Measurements from ENCODE around the gene PPP1R2B. TPM values are rescaled to one million over a fixed set of nuclear protein-coding genes. Genes with fewer than 3 reads are reported as not detected.

The PPP1R2B gene
- total RNA-seq, 1 experiment from 2014 or later = 0.07 TPM

DNA sequence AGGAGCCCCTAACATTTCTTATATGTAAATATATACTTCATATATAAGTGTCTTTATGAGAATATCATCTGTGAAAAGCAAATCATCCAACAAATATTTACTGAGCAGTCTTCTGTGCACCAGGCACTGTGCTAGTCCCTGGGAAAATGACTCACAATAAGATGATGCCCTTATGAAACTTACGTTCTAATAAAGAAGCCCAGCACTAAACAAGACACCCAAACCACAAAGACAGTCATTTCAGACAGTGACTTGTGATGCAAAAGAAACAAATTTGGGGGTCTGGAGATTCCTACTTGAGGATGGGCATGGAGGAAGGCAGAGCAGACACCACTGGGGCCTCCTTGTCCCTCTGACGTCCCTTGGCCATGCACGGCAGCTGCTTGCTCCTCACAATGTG lies 30.6 kb upstream of the PPP1R2B start:
- Histone ChIP-seq H3K36me3 (ENCODE audit: low read depth, low read length) (no peaks in the 10 kb centered on the region), H4K20me1 (ENCODE audit: low read length) (no peaks in the 10 kb centered on the region), H3K9me3 (ENCODE audit: low read length) (no peaks in the 10 kb centered on the region), H3K9ac (ENCODE audit: low read length) (no peak overlapping the region), H3K27me3 (ENCODE audit: low read length) (0 out of 2 replicates have a peak, but pooled peaks cover 4% of the 10 kb centered on the region), H2AFZ (ENCODE audit: low read length) (no peak overlapping the region), H3F3A (ENCODE audit: low read length, unreplicated experiment) (no peaks in the 10 kb centered on the region), H3K4me1 (ENCODE audit: insufficient read depth, low read length) (no peaks in the 10 kb centered on the region), H3K79me2 (ENCODE audit: low read length) (no peaks in the 10 kb centered on the region), H3K27ac (ENCODE audit: low read length) (no peak overlapping the region), H3K9me2 (replicated peaks; ENCODE audit: low read length) (no peaks in the 10 kb centered on the region), H3K4me3 (ENCODE audit: low read length) (no peak overlapping the region), H3K4me2 (ENCODE audit: low read length) (no peak overlapping the region)
- ChIA-PET POLR2A (ENCODE audit: unreplicated experiment) (no interaction called here), CTCF (no interaction called here)
- TF ChIP-seq EZH2 (IDR thresholded peaks at IDR 0.05; ENCODE audit: low read length, unreplicated experiment) (no peak), EZH2phosphoT487 (IDR thresholded peaks at IDR 0.05; ENCODE audit: borderline replicate concordance, low read length) (no peak)
- TF ChIP-seq, protein P1, sequence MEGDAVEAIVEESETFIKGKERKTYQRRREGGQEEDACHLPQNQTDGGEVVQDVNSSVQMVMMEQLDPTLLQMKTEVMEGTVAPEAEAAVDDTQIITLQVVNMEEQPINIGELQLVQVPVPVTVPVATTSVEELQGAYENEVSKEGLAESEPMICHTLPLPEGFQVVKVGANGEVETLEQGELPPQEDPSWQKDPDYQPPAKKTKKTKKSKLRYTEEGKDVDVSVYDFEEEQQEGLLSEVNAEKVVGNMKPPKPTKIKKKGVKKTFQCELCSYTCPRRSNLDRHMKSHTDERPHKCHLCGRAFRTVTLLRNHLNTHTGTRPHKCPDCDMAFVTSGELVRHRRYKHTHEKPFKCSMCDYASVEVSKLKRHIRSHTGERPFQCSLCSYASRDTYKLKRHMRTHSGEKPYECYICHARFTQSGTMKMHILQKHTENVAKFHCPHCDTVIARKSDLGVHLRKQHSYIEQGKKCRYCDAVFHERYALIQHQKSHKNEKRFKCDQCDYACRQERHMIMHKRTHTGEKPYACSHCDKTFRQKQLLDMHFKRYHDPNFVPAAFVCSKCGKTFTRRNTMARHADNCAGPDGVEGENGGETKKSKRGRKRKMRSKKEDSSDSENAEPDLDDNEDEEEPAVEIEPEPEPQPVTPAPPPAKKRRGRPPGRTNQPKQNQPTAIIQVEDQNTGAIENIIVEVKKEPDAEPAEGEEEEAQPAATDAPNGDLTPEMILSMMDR (conservative IDR thresholded peaks at IDR 0.05; ENCODE audit: low read depth, low read length) = no peak
- intact Hi-C loops (cut with micrococcal nuclease) = loop anchor here (5.0 to 10.0 kb wide), 2 partner anchors 142 to 475 kb away; no protein-coding TSS in a partner anchor
- no peak for ATAC-seq
- BruUV-seq (replicated peaks) = no TSS peak
- DNase-seq = no peak

DNA sequence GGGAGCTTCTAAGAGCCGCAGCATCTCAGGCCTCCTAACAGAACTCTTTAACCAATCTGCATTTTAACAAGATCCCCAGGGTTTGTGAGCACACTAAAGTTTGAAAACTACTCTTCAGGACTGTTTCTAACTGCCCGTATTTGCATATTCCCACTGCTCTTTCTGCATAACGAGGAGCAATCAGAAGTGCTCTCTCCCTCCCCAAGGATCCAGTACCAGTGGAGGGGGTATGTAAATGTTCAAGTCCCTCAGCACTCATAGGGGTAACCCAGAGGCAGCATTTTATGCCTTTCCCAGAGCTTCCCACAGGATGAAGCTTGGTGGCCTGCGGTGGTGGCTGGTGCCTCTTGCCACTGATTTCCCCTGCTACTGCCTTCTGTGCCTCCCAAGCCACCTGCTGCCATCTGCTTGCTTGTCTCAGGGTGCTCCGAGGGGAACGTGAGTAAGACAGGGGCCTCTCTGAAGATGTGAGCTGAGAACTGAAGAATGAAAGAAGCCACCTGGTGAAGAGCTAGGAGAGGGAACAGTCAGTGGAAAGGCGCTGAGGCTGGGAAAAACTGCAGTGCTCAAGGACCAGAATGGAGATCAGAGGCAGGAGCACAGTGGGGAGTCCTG lies 30.0 kb upstream of the PPP1R2B start:
- no peaks in the 10 kb centered on the region for H3K9me2 ChIP-seq (replicated peaks; ENCODE audit: low read length)
- DNase-seq (no peak), ATAC-seq (no peak)
- no peak overlapping the region for H3K9ac ChIP-seq (ENCODE audit: low read length)
- no peaks in the 10 kb centered on the region for H3F3A ChIP-seq (ENCODE audit: low read length, unreplicated experiment)
- H3K27me3 ChIP-seq (ENCODE audit: low read length) = 0 out of 2 replicates have a peak, but pooled peaks cover 4% of the 10 kb centered on the region
- no peaks in the 10 kb centered on the region for H3K79me2 ChIP-seq (ENCODE audit: low read length)
- no TSS peak for BruUV-seq (replicated peaks)
- H3K27ac ChIP-seq (ENCODE audit: low read length) = no peak overlapping the region
- H2AFZ ChIP-seq (ENCODE audit: low read length) = no peak overlapping the region
- POLR2A ChIA-PET (ENCODE audit: unreplicated experiment) = no interaction called here
- CTCF ChIA-PET = no interaction called here
- H3K36me3 ChIP-seq (ENCODE audit: low read depth, low read length) = no peaks in the 10 kb centered on the region
- no peaks in the 10 kb centered on the region for H3K9me3 ChIP-seq (ENCODE audit: low read length)
- no peak overlapping the region for H3K4me2 ChIP-seq (ENCODE audit: low read length)
- no peaks in the 10 kb centered on the region for H4K20me1 ChIP-seq (ENCODE audit: low read length)
- H3K4me3 ChIP-seq (ENCODE audit: low read length) = no peak overlapping the region
- intact Hi-C loops (cut with micrococcal nuclease) = loop anchor here (5.0 to 10.0 kb wide), 2 partner anchors 143 to 475 kb away; no protein-coding TSS in a partner anchor
- H3K4me1 ChIP-seq (ENCODE audit: insufficient read depth, low read length) = no peaks in the 10 kb centered on the region
- TF ChIP-seq, protein P1 (conservative IDR thresholded peaks at IDR 0.05; ENCODE audit: low read depth, low read length) = no peak
- TF ChIP-seq EZH2phosphoT487 (IDR thresholded peaks at IDR 0.05; ENCODE audit: borderline replicate concordance, low read length) = no peak
- TF ChIP-seq EZH2 (IDR thresholded peaks at IDR 0.05; ENCODE audit: low read length, unreplicated experiment) = no peak

DNA sequence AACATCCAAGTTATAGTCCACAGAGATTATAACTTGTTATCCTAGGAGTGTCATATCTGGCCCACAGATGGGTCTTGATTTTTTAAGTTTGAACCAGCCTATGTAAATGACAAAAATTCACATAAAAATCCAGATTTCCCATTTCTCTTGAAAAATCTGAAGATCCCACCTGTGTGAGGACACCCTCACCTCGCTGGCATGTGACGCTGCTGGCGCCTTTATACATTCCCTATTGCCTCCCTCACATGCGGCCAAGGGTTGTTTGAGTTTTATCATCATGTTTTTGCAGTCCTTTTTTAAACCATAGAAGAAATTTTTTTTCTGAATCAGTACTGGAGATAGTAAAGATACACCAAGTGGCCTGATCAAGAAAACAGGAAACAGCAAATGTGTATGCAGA lies 25.9 kb upstream of the PPP1R2B start:
- no peaks in the 10 kb centered on the region for H3K79me2 ChIP-seq (ENCODE audit: low read length)
- H4K20me1 ChIP-seq (ENCODE audit: low read length) = no peaks in the 10 kb centered on the region
- ChIA-PET CTCF (interaction anchor here (0.6 to 1.0 kb wide), 3 partner anchors 8 to 324 kb away, joined by 3 read pairs; no protein-coding TSS in a partner anchor), POLR2A (ENCODE audit: unreplicated experiment) (no interaction called here)
- no peak overlapping the region for H3K4me2 ChIP-seq (ENCODE audit: low read length)
- DNase-seq (no peak), ATAC-seq (no peak)
- H3K4me1 ChIP-seq (ENCODE audit: insufficient read depth, low read length) = no peaks in the 10 kb centered on the region
- H3K4me3 ChIP-seq (ENCODE audit: low read length) = no peak overlapping the region
- no peak overlapping the region for H2AFZ ChIP-seq (ENCODE audit: low read length)
- H3K27ac ChIP-seq (ENCODE audit: low read length) = no peak overlapping the region
- no peak overlapping the region for H3K9ac ChIP-seq (ENCODE audit: low read length)
- no peaks in the 10 kb centered on the region for H3F3A ChIP-seq (ENCODE audit: low read length, unreplicated experiment)
- H3K36me3 ChIP-seq (ENCODE audit: low read depth, low read length) = no peaks in the 10 kb centered on the region
- TF ChIP-seq EZH2phosphoT487 (IDR thresholded peaks at IDR 0.05; ENCODE audit: borderline replicate concordance, low read length) = no peak
- TF ChIP-seq, protein P1 (conservative IDR thresholded peaks at IDR 0.05; ENCODE audit: low read depth, low read length) = no peak
- TF ChIP-seq EZH2 (IDR thresholded peaks at IDR 0.05; ENCODE audit: low read length, unreplicated experiment) = no peak
- no peaks in the 10 kb centered on the region for H3K9me3 ChIP-seq (ENCODE audit: low read length)
- BruUV-seq (replicated peaks) = no TSS peak
- intact Hi-C loops (cut with micrococcal nuclease) = no loop called here
- no peaks in the 10 kb centered on the region for H3K9me2 ChIP-seq (replicated peaks; ENCODE audit: low read length)
- H3K27me3 ChIP-seq (ENCODE audit: low read length) = 0 out of 2 replicates have a peak, but pooled peaks cover 4% of the 10 kb centered on the region

Data from PC-3 (cell line).